Spleen (tissue), 11 donors: ENCODE data around the gene MYL3. TPM values are rescaled to one million over a fixed set of nuclear protein-coding genes. Genes with fewer than 3 reads are reported as not detected.

Source experiments
- DNase-seq: peaks from one replicate; pipeline ENCODE4 v3.0.0-alpha.2; 2020
- H3K27ac ChIP-seq, 8 donors: fragments of 200-600 bp; sonication (generic) in 7 of 8; 1 replicate in 4 of 8; 2 replicates in 4 of 8; pipeline versions ENCODE4 v1.5.0 to v1.8.0; 2016 to 2021; ENCODE audit warnings: inconsistent platforms in 4 of 8, mild to moderate bottlenecking in 4 of 8, moderate library complexity in 1 of 8
- H3K27me3 ChIP-seq, 7 donors: fragments of 200-600 bp; sonication (generic) in 6 of 7; replicated peaks in 1 of 7; 1 replicate in 4 of 7; 2 replicates in 3 of 7; pipeline versions ENCODE4 v1.5.0 to v1.8.0; 2016 to 2021; ENCODE audit warnings: inconsistent platforms in 3 of 7, mild to moderate bottlenecking in 1 of 7
- H3K36me3 ChIP-seq, 6 donors: fragments of 200-600 bp; sonication (generic) in 5 of 6; 1 replicate in 4 of 6; 2 replicates in 2 of 6; pipeline versions ENCODE4 v1.5.0 to v1.8.0; 2016 to 2021; ENCODE audit warnings: inconsistent platforms in 2 of 6
- H3K4me1 ChIP-seq, 6 donors: fragments of 200-600 bp; sonication (generic) in 5 of 6; 1 replicate in 3 of 6; 2 replicates in 3 of 6; pipeline versions ENCODE4 v1.5.0 to v1.8.0; 2016 to 2021; ENCODE audit warnings: inconsistent platforms in 3 of 6
- H3K4me3 ChIP-seq, 8 donors: fragments of 200-600 bp; sonication (generic) in 7 of 8; 1 replicate in 4 of 8; 2 replicates in 4 of 8; pipeline versions ENCODE4 v1.5.0 to v1.8.0; 2016 to 2021; ENCODE audit warnings: inconsistent platforms in 4 of 8, mild to moderate bottlenecking in 4 of 8, moderate library complexity in 2 of 8
- H3K9me3 ChIP-seq, 8 donors: fragments of 200-600 bp; sonication (generic) in 7 of 8; 1 replicate in 4 of 8; 2 replicates in 4 of 8; pipeline versions ENCODE4 v1.5.0 to v1.8.0; 2016 to 2021; ENCODE audit warnings: inconsistent platforms in 4 of 8
- POLR2A ChIP-seq, 3 donors: fragments of 450-650 bp; IDR thresholded peaks; one replicate each; pipeline ENCODE4 v1.5.1; 2017; ENCODE audit warnings: antibody characterized with exemption in 3 of 3, mild to moderate bottlenecking in 1 of 3
- POLR2AphosphoS5 ChIP-seq, 3 donors: sonication (generic); formaldehyde crosslinking; IDR thresholded peaks; one replicate each; pipeline ENCODE4 v1.5.1; 2017; ENCODE audit warnings: antibody characterized with exemption in 3 of 3
- WGBS, 5 donors: extraction: QIAGEN DNeasy Blood & Tissue Kit in 3 of 5; methylation state at CpG; one replicate each; pipeline versions ENCODE4 v1.1.5 to v1.1.7; 2013 to 2018; 5-methylcytosine and 5-hydroxymethylcytosine counted together
- intact Hi-C: fragments of 100-400 bp; cut with DNase I; formaldehyde crosslinking; loops from one replicate; pipeline ENCODE4 v1.15.0; 2023; ENCODE audit warnings: low total_unique reads
- polyA plus RNA-seq, 3 donors: library from polyadenylated mRNA; stranded (reverse); fragments of 200-250 nt; gene quantifications; one replicate each; pipeline ENCODE4 v1.2.1, GENCODE V29; 2013
- total RNA-seq, 7 donors: library from RNA; depleted of rRNA in 3 of 7; stranded (reverse); fragments of >200 nt in 3 of 7; fragmentation: NEBNext Ultra II Directional in 4 of 7; extraction: Animal tissue kit (Norgen Biotek cat#: 25700) in 4 of 7; gene quantifications; one replicate each; pipeline versions ENCODE4 v1.1.0 to v1.2.1, GENCODE V29; 2016 to 2021
- TF ChIP-seq, protein P1 (sequence below), 11 experiments: fragments of 200-600 bp in 7 of 11; fragments of 450-650 bp in 4 of 11; sonication (generic) in 4 of 11; IDR thresholded peaks in 8 of 11; conservative IDR thresholded peaks in 3 of 11; 1 replicate in 7 of 11; 2 replicates in 4 of 11; pipeline versions ENCODE4 v1.4.0 to v1.8.0; 2016 to 2021; ENCODE audit warnings: antibody characterized with exemption in 11 of 11, inconsistent platforms in 4 of 11, mild to moderate bottlenecking in 1 of 11
- donor health status: healthy with polysubstance abuse.
- donor health status: DM: no; HTN: no; CAD: no; lungs with moderate emphysema.
- donor health status: DM: no; HTN: no; CAD: no.
- donor health status: Bipolar disorder and iron deficiency.
- donor health status: healthy.
- donor health status: DM: no; HTN: no; CAD: no.
- donor health status: DM: yes; HTN: yes; CAD: no.

The MYL3 gene
- total and polyA plus RNA-seq, 10 donors: 1.9 to 16.2 (median 6.0) TPM

DNA sequence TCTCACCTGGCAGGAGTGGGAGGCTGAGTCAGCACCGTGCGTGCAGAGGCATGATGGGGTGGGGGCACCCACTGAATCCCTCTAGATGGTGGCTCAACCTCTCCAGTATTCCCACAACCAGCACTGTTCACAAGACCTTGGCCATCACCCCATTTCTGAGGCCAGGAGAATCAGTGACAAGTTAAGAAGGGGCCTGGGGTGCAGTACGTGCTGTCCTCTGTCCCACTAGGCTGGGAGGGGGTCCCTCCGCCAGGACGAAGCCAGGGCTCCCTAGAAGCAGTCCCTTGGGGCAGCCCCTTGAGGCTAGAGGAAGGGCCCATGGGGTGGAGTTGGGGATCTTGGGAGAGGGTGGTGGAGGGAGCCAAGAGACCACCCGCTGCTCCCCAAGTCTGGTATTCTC lies 4.8 kb downstream of the MYL3 start:
- intact Hi-C loops: no loop called here
- TF ChIP-seq, protein P1, sequence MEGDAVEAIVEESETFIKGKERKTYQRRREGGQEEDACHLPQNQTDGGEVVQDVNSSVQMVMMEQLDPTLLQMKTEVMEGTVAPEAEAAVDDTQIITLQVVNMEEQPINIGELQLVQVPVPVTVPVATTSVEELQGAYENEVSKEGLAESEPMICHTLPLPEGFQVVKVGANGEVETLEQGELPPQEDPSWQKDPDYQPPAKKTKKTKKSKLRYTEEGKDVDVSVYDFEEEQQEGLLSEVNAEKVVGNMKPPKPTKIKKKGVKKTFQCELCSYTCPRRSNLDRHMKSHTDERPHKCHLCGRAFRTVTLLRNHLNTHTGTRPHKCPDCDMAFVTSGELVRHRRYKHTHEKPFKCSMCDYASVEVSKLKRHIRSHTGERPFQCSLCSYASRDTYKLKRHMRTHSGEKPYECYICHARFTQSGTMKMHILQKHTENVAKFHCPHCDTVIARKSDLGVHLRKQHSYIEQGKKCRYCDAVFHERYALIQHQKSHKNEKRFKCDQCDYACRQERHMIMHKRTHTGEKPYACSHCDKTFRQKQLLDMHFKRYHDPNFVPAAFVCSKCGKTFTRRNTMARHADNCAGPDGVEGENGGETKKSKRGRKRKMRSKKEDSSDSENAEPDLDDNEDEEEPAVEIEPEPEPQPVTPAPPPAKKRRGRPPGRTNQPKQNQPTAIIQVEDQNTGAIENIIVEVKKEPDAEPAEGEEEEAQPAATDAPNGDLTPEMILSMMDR (IDR thresholded peaks at IDR 0.05 in 8 of 11, conservative IDR thresholded peaks at IDR 0.05 in 3 of 11): no peak
- no peak for TF ChIP-seq POLR2AphosphoS5 (IDR thresholded peaks at IDR 0.05)
- no peak for TF ChIP-seq POLR2A (IDR thresholded peaks at IDR 0.05)
- no peak overlapping the region for H3K27ac ChIP-seq
- no peaks in the 10 kb centered on the region for H3K9me3 ChIP-seq
- H3K36me3 ChIP-seq: no peaks in the 10 kb centered on the region
- WGBS, 5 donors: 80 to 94% (median 87%) methylated on average over 6 of the region's 6 CpGs
- H3K27me3 ChIP-seq: peaks cover 0 to 6% (median 0%) of the 10 kb centered on the region in 7 donors
- peaks cover 0 to 12% (median 2%) of the 10 kb centered on the region in 6 donors for H3K4me1 ChIP-seq
- H3K4me3 ChIP-seq: no peak overlapping the region
- peak; percentile 39 for DNase-seq

GRCh38 chr3:46857485-46858341 lies 5.5 kb downstream of the MYL3 start:
- Histone ChIP-seq H3K36me3 (no peaks in the 10 kb centered on the region), H3K4me3 (no peak overlapping the region), H3K9me3 (no peaks in the 10 kb centered on the region), H3K27me3 (peaks cover 0 to 6% (median 0%) of the 10 kb centered on the region in 7 donors), H3K27ac (no peak overlapping the region), H3K4me1 (peaks cover 0 to 12% (median 2%) of the 10 kb centered on the region in 6 donors)
- intact Hi-C loops: no loop called here
- DNase-seq: peak; percentile 28
- WGBS, 5 donors: 71 to 87% (median 79%) methylated on average over 10 of the region's 10 CpGs
- TF ChIP-seq POLR2AphosphoS5 (IDR thresholded peaks at IDR 0.05) (no peak), POLR2A (IDR thresholded peaks at IDR 0.05) (no peak)
- TF ChIP-seq, protein P1 (IDR thresholded peaks at IDR 0.05 in 8 of 11, conservative IDR thresholded peaks at IDR 0.05 in 3 of 11): no peak

GRCh38 chr3:46856576-46857471 lies 6.4 kb downstream of the MYL3 start:
- intact Hi-C loops: no loop called here
- Histone ChIP-seq H3K4me1 (peaks cover 0 to 9% (median 2%) of the 10 kb centered on the region in 6 donors), H3K27ac (no peak overlapping the region), H3K4me3 (no peak overlapping the region), H3K27me3 (peaks cover 0 to 6% (median 0%) of the 10 kb centered on the region in 7 donors), H3K9me3 (no peaks in the 10 kb centered on the region), H3K36me3 (no peaks in the 10 kb centered on the region)
- 78 to 94% (median 90%) methylated on average over 16 to 17 of the region's 17 CpGs for WGBS, 5 donors
- TF ChIP-seq POLR2A (IDR thresholded peaks at IDR 0.05) (no peak), POLR2AphosphoS5 (IDR thresholded peaks at IDR 0.05) (no peak)
- TF ChIP-seq, protein P1 (IDR thresholded peaks at IDR 0.05 in 8 of 11, conservative IDR thresholded peaks at IDR 0.05 in 3 of 11): no peak
- peak; percentile 43 for DNase-seq
